H9 (cell line): Measurements from ENCODE around the gene PLAC1. TPM values are rescaled to one million over a fixed set of nuclear protein-coding genes. Genes with fewer than 3 reads are reported as not detected.

Source experiments
- DNase-seq: peaks from one replicate; pipeline ENCODE4 v3.0.0-alpha.2; 2017
- H2AFZ ChIP-seq: one replicate; pipeline ENCODE4 v1.6.1; 2013; ENCODE audit warnings: mild to moderate bottlenecking, low read length, control low read depth, moderate library complexity
- H2AK5ac ChIP-seq: 2 replicates; pipeline ENCODE4 v1.6.1; 2013; ENCODE audit warnings: low read length, control low read depth, mixed read lengths; ENCODE audit not compliant: insufficient read length
- H2BK120ac ChIP-seq: one replicate; pipeline ENCODE4 v1.6.1; 2013; ENCODE audit warnings: low read depth, mild to moderate bottlenecking, low read length, control low read depth, inconsistent platforms; ENCODE audit not compliant: poor library complexity, severe bottlenecking
- H2BK12ac ChIP-seq: 2 replicates; pipeline ENCODE4 v1.6.1; 2013; ENCODE audit warnings: low read length, control low read depth, mixed read lengths, low read depth; ENCODE audit not compliant: insufficient read length
- H2BK15ac ChIP-seq: 2 replicates; pipeline ENCODE4 v1.6.1; 2013; ENCODE audit warnings: low read depth, low read length, control low read depth
- H2BK20ac ChIP-seq: one replicate; pipeline ENCODE4 v1.6.1; 2013; ENCODE audit warnings: low read depth, mild to moderate bottlenecking, low read length, control low read depth, inconsistent platforms; ENCODE audit not compliant: poor library complexity, severe bottlenecking
- H2BK5ac ChIP-seq: 2 replicates; pipeline ENCODE4 v1.6.1; 2013; ENCODE audit warnings: low read length, control low read depth, mixed read lengths; ENCODE audit not compliant: insufficient read length
- H3K14ac ChIP-seq: 2 replicates; pipeline ENCODE4 v1.6.1; 2013; ENCODE audit warnings: low read length, control low read depth; ENCODE audit not compliant: insufficient read depth
- H3K18ac ChIP-seq: 2 replicates; pipeline ENCODE4 v1.6.1; 2013; ENCODE audit warnings: low read depth, mild to moderate bottlenecking, mixed read lengths, low read length, control low read depth; ENCODE audit not compliant: insufficient read length
- H3K23ac ChIP-seq: 2 replicates; pipeline ENCODE4 v1.6.1; 2013; ENCODE audit warnings: low read length, control low read depth, mixed read lengths, low read depth; ENCODE audit not compliant: insufficient read length
- H3K23me2 ChIP-seq: 2 replicates; pipeline ENCODE4 v1.6.1; 2013; ENCODE audit warnings: low read depth, mild to moderate bottlenecking, mixed read lengths, low read length, control low read depth; ENCODE audit not compliant: insufficient read length, poor library complexity, severe bottlenecking
- H3K27ac ChIP-seq: 2 replicates; pipeline ENCODE4 v1.5.1; 2013; ENCODE audit warnings: low read length, control low read depth, mixed read lengths, low read depth; ENCODE audit not compliant: insufficient read length
- H3K27me3 ChIP-seq: 2 replicates; pipeline ENCODE4 v1.6.1; 2013; ENCODE audit warnings: low read length, control low read depth, inconsistent platforms; ENCODE audit not compliant: insufficient read depth
- H3K4ac ChIP-seq: 2 replicates; pipeline ENCODE4 v1.6.1; 2013; ENCODE audit warnings: low read depth, mild to moderate bottlenecking, control low read depth, inconsistent platforms, low read length, moderate library complexity
- H3K4me1 ChIP-seq: 2 replicates; pipeline ENCODE4 v1.6.1; 2013; ENCODE audit warnings: low read length, control low read depth, inconsistent platforms; ENCODE audit not compliant: insufficient read depth
- H3K4me2 ChIP-seq: 2 replicates; pipeline ENCODE4 v1.6.1; 2013; ENCODE audit warnings: low read length, control low read depth, mixed read lengths; ENCODE audit not compliant: insufficient read length, insufficient read depth
- H3K56ac ChIP-seq: 2 replicates; pipeline ENCODE4 v1.6.1; 2013; ENCODE audit warnings: low read depth, mild to moderate bottlenecking, mixed read lengths, low read length, control low read depth; ENCODE audit not compliant: insufficient read length
- H3K79me1 ChIP-seq: 2 replicates; pipeline ENCODE4 v1.6.1; 2013; ENCODE audit warnings: low read depth, mild to moderate bottlenecking, moderate library complexity, low read length, control low read depth, inconsistent platforms; ENCODE audit not compliant: insufficient read depth, poor library complexity, severe bottlenecking
- H3K79me2 ChIP-seq: 2 replicates; pipeline ENCODE4 v1.6.1; 2013; ENCODE audit warnings: low read length, control low read depth, inconsistent platforms; ENCODE audit not compliant: insufficient read depth
- H3K9ac ChIP-seq: 2 replicates; pipeline ENCODE4 v1.6.1; 2013; ENCODE audit warnings: low read length, control low read depth, mixed read lengths; ENCODE audit not compliant: insufficient read length; ENCODE audit errors: extremely low read depth
- H3K9me3 ChIP-seq: one replicate; pipeline ENCODE4 v1.6.1; 2013; ENCODE audit warnings: low read depth, low read length, inconsistent platforms; ENCODE audit not compliant: control insufficient read depth
- H3T11ph ChIP-seq: one replicate; pipeline ENCODE4 v1.6.1; 2013; ENCODE audit warnings: mild to moderate bottlenecking, low read length, control low read depth, inconsistent platforms
- H4K20me1 ChIP-seq: one replicate; pipeline ENCODE4 v1.6.1; 2013; ENCODE audit not compliant: control insufficient read depth, insufficient read length, insufficient read depth
- H4K5ac ChIP-seq: 2 replicates; pipeline ENCODE4 v1.6.1; 2013; ENCODE audit warnings: low read depth, mild to moderate bottlenecking, mixed read lengths, low read length, control low read depth; ENCODE audit not compliant: insufficient read length
- H4K8ac ChIP-seq: replicated peaks from 2 replicates; pipeline ENCODE4 v1.6.1; 2013; ENCODE audit warnings: low read length, control low read depth, mixed read lengths, low read depth; ENCODE audit not compliant: insufficient read length
- H4K91ac ChIP-seq: 2 replicates; pipeline ENCODE4 v1.6.1; 2013; ENCODE audit warnings: low read depth, mild to moderate bottlenecking, moderate library complexity, mixed read lengths, low read length, control low read depth; ENCODE audit not compliant: insufficient read length
- H3K27ac Mint-ChIP-seq, 3 experiments: 2 replicates in 2 of 3; 3 replicates in 1 of 3; pipeline ENCODE4 v1.8.0; 2020 to 2021; ENCODE audit warnings: mixed read lengths in 3 of 3, mild to moderate bottlenecking in 1 of 3, moderate library complexity in 1 of 3
- H3K27me3 Mint-ChIP-seq: 2 replicates; pipeline ENCODE4 v1.8.0; 2021; ENCODE audit warnings: low read depth, mild to moderate bottlenecking, moderate library complexity, mixed read lengths
- H3K36me3 Mint-ChIP-seq, 3 experiments: 2 replicates in 2 of 3; 3 replicates in 1 of 3; pipeline ENCODE4 v1.8.0; 2020 to 2021; ENCODE audit warnings: low read depth in 3 of 3, mixed read lengths in 3 of 3; ENCODE audit not compliant: insufficient read depth in 1 of 3
- H3K4me1 Mint-ChIP-seq, 2 experiments: 2 replicates each; pipeline ENCODE4 v1.8.0; 2020; ENCODE audit warnings: mixed read lengths in 2 of 2
- H3K4me3 Mint-ChIP-seq, 2 experiments: 2 replicates in 1 of 2; 3 replicates in 1 of 2; pipeline ENCODE4 v1.8.0; 2020 to 2021; ENCODE audit warnings: mild to moderate bottlenecking in 2 of 2, mixed read lengths in 2 of 2, moderate library complexity in 1 of 2
- H3K9me3 Mint-ChIP-seq, 2 experiments: 2 replicates in 1 of 2; 3 replicates in 1 of 2; pipeline ENCODE4 v1.8.0; 2020; ENCODE audit warnings: mild to moderate bottlenecking in 2 of 2, mixed read lengths in 2 of 2, moderate library complexity in 1 of 2
- total RNA-seq: library from RNA; stranded (reverse); gene quantifications from 2 replicates; pipeline ENCODE4 v1.2.1, GENCODE V29; 2021
- TF ChIP-seq, protein P1 (sequence below): fragments of 200-600 bp; sonication (generic); conservative IDR thresholded peaks from 3 replicates; pipeline ENCODE4 v1.8.0; 2021; ENCODE audit warnings: antibody characterized with exemption, mild to moderate bottlenecking

Gene PLAC1
- total RNA-seq, 1 experiment from 2014 or later: 0.68 TPM

DNA sequence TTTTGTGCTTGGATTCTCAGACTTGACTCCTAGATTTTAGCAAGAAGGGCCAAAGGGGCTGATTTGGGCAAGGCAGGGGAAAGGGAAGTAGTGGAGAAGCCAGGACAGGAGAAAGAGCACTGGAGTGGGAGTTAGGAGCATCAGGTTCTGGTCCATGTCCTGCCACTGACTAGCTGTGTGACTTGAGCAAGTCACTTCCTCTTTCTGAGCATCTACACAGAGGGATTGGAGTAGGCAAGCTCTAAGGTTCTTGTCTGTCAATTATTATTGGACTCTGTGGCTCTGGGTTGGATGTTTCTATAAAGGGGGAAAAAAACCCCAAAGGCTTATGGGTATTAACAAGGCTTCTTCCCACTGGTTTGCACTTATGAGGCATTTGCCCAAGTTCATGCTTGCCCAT, 24.4 kb downstream of the PLAC1 start:
- Mint-ChIP-seq H3K27me3 (peaks cover 2% of the 10 kb centered on the region; the same call in 1 of the 2 replicates), H3K36me3 (no peaks in the 10 kb centered on the region; a peak in 2 of 7 replicates), H3K4me1 (no peaks in the 10 kb centered on the region), H3K4me3 (no peak overlapping the region), H3K9me3 (peaks cover 2 to 60% of the 10 kb centered on the region in 2 experiments; a peak in 3 of 5 replicates), H3K27ac (no peak overlapping the region; a peak in 1 of 7 replicates)
- TF ChIP-seq, protein P1, sequence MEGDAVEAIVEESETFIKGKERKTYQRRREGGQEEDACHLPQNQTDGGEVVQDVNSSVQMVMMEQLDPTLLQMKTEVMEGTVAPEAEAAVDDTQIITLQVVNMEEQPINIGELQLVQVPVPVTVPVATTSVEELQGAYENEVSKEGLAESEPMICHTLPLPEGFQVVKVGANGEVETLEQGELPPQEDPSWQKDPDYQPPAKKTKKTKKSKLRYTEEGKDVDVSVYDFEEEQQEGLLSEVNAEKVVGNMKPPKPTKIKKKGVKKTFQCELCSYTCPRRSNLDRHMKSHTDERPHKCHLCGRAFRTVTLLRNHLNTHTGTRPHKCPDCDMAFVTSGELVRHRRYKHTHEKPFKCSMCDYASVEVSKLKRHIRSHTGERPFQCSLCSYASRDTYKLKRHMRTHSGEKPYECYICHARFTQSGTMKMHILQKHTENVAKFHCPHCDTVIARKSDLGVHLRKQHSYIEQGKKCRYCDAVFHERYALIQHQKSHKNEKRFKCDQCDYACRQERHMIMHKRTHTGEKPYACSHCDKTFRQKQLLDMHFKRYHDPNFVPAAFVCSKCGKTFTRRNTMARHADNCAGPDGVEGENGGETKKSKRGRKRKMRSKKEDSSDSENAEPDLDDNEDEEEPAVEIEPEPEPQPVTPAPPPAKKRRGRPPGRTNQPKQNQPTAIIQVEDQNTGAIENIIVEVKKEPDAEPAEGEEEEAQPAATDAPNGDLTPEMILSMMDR: no peak
- Histone ChIP-seq H3K23ac (no peak overlapping the region), H4K91ac (no peak overlapping the region), H3K79me1 (no peaks in the 10 kb centered on the region), H2BK20ac (no peak overlapping the region), H2BK120ac (no peak overlapping the region), H3K56ac (no peak overlapping the region), H3K23me2 (no peaks in the 10 kb centered on the region), H3K27ac (no peak overlapping the region), H3K4me2 (no peak overlapping the region), H4K5ac (no peak overlapping the region), H3K18ac (no peak overlapping the region), H4K8ac (no peak overlapping the region), H2AK5ac (no peak overlapping the region), H2BK15ac (no peak overlapping the region), H3K9ac (no peak overlapping the region), H3K4me1 (no peaks in the 10 kb centered on the region), H3K4ac (no peak overlapping the region), H2AFZ (no peak overlapping the region), H4K20me1 (no peaks in the 10 kb centered on the region), H2BK5ac (no peak overlapping the region), H3K14ac (no peak overlapping the region), H3T11ph (no peak overlapping the region), H2BK12ac (no peak overlapping the region), H3K27me3 (no peaks in the 10 kb centered on the region), H3K9me3 (no peaks in the 10 kb centered on the region), H3K79me2 (no peaks in the 10 kb centered on the region)
- no peak for DNase-seq
